Tibial nerve (tissue), 4 donors: ENCODE results near the gene EXOSC7. TPM values are rescaled to one million over a fixed set of nuclear protein-coding genes. Genes with fewer than 3 reads are reported as not detected.

ENCODE experiments used
- DNase-seq, 2 donors: peaks; one replicate each; pipeline ENCODE4 v3.0.0-alpha.2; 2019; ENCODE audit warnings: low spot score in 2 of 2
- H3K27ac ChIP-seq, 4 donors: fragments of 200-600 bp; sonication (generic) in 3 of 4; one replicate each; pipeline ENCODE4 v1.5.1; 2017 to 2019; ENCODE audit warnings: mild to moderate bottlenecking in 1 of 4
- H3K27me3 ChIP-seq, 2 donors: fragments of 200-600 bp; sonication (generic) in 1 of 2; one replicate each; pipeline versions ENCODE4 v1.5.1 to v1.6.0; 2017 to 2019
- H3K36me3 ChIP-seq, 3 donors: fragments of 200-600 bp; sonication (generic); one replicate each; pipeline ENCODE4 v1.5.1; 2018 to 2019
- H3K4me1 ChIP-seq, 4 donors: fragments of 200-600 bp; sonication (generic) in 3 of 4; one replicate each; pipeline ENCODE4 v1.5.1; 2017 to 2019
- H3K4me3 ChIP-seq, 4 donors: fragments of 200-600 bp; sonication (generic) in 3 of 4; one replicate each; pipeline ENCODE4 v1.5.1; 2017 to 2019; ENCODE audit warnings: mild to moderate bottlenecking in 1 of 4, moderate library complexity in 1 of 4
- H3K9me3 ChIP-seq, 4 donors: fragments of 200-600 bp; sonication (generic) in 3 of 4; one replicate each; pipeline ENCODE4 v1.5.1; 2017 to 2019
- EP300 ChIP-seq, 2 donors: sonication (generic); formaldehyde crosslinking; IDR thresholded peaks; one replicate each; pipeline ENCODE4 v1.6.1; 2017; ENCODE audit warnings: antibody characterized with exemption in 2 of 2, mild to moderate bottlenecking in 1 of 2
- POLR2A ChIP-seq, 2 donors: fragments of 450-650 bp; IDR thresholded peaks; one replicate each; pipeline ENCODE4 v1.6.1; 2017; ENCODE audit warnings: antibody characterized with exemption in 2 of 2, mild to moderate bottlenecking in 2 of 2, moderate library complexity in 2 of 2
- WGBS, 2 donors: methylation state at CpG; one replicate each; pipeline ENCODE4 v1.1.5; 2018; 5-methylcytosine and 5-hydroxymethylcytosine counted together
- total RNA-seq, 4 donors: library from RNA; depleted of rRNA; stranded (reverse); fragments of >200 nt; gene quantifications; one replicate each; pipeline ENCODE4 v1.1.0, GENCODE V29; 2016
- TF ChIP-seq, protein P1 (sequence below), 5 experiments: fragments of 200-600 bp in 3 of 5; fragments of 450-650 bp in 2 of 5; sonication (generic) in 3 of 5; IDR thresholded peaks; one replicate each; pipeline ENCODE4 v1.5.1; 2016 to 2019; ENCODE audit warnings: antibody characterized with exemption in 5 of 5, mild to moderate bottlenecking in 3 of 5, moderate library complexity in 2 of 5

Gene EXOSC7
- total RNA-seq, 4 donors from 2014 or later, result 48.3 to 67.7 (median 64.2) TPM

DNA sequence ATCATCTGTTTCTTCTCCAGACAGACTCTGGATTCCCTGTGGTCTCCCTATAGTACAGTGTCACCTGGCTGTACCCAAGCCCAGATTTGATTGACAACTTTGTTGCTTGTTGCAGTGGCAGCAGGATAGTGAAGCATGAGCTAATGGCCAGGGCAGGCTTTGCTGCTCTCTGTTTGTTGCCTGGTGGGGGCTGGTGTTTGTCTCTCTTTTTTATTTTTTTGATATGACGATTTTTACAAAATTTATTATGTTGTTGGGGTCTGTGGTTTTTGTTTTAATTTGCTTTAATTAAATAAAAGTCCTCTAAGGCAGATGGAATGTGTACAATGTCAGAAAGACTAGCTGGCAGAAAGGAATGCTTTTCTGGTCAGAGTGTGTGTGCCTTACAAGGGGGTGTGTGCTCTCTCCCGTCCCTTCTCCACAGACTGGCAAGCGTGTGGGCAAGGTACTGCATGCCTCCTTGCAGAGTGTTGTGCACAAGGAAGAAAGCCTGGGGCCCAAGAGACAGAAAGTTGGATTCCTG lies 34.8 kb downstream of the EXOSC7 start:
- no peak for DNase-seq
- Histone ChIP-seq H3K4me3 (no peak overlapping the region), H3K36me3 (peaks cover 0 to 53% (median 0%) of the 10 kb centered on the region in 3 donors), H3K4me1 (peaks cover 6 to 52% (median 21%) of the 10 kb centered on the region in 4 donors), H3K27me3 (no peaks in the 10 kb centered on the region), H3K27ac (peak overlapping the region; percentile 58 to 89 (median 78)), H3K9me3 (no peaks in the 10 kb centered on the region)
- TF ChIP-seq EP300 (IDR thresholded peaks at IDR 0.05), result no peak
- TF ChIP-seq POLR2A (IDR thresholded peaks at IDR 0.05), result no peak
- TF ChIP-seq, protein P1, sequence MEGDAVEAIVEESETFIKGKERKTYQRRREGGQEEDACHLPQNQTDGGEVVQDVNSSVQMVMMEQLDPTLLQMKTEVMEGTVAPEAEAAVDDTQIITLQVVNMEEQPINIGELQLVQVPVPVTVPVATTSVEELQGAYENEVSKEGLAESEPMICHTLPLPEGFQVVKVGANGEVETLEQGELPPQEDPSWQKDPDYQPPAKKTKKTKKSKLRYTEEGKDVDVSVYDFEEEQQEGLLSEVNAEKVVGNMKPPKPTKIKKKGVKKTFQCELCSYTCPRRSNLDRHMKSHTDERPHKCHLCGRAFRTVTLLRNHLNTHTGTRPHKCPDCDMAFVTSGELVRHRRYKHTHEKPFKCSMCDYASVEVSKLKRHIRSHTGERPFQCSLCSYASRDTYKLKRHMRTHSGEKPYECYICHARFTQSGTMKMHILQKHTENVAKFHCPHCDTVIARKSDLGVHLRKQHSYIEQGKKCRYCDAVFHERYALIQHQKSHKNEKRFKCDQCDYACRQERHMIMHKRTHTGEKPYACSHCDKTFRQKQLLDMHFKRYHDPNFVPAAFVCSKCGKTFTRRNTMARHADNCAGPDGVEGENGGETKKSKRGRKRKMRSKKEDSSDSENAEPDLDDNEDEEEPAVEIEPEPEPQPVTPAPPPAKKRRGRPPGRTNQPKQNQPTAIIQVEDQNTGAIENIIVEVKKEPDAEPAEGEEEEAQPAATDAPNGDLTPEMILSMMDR (IDR thresholded peaks at IDR 0.05), result no peak
- WGBS, 2 donors, result 43 to 44% methylated on average over 3 of the region's 3 CpGs

- peaks cover 0 to 49% (median 0%) of the 10 kb centered on the region in 3 donors for H3K36me3 ChIP-seq
- DNase-seq, result peak in 1 of 2 donors; percentile 62
- H3K27me3 ChIP-seq, result no peaks in the 10 kb centered on the region
- TF ChIP-seq, protein P1 (IDR thresholded peaks at IDR 0.05), result no peak
- TF ChIP-seq EP300 (IDR thresholded peaks at IDR 0.05) (peak; percentile 83 to 84), POLR2A (IDR thresholded peaks at IDR 0.05) (peak in 1 of 2 donors; percentile 17)
- H3K4me1 ChIP-seq, result peaks cover 6 to 52% (median 21%) of the 10 kb centered on the region in 4 donors
- no peaks in the 10 kb centered on the region for H3K9me3 ChIP-seq
- 25 to 35% methylated on average over 7 of the region's 7 CpGs for WGBS, 2 donors
- no peak overlapping the region for H3K4me3 ChIP-seq
- peak overlapping the region; percentile 58 to 89 (median 78) for H3K27ac ChIP-seq
Observed at GRCh38 chr3:45011756-45012508, 35.9 kb downstream of the EXOSC7 start.

DNA sequence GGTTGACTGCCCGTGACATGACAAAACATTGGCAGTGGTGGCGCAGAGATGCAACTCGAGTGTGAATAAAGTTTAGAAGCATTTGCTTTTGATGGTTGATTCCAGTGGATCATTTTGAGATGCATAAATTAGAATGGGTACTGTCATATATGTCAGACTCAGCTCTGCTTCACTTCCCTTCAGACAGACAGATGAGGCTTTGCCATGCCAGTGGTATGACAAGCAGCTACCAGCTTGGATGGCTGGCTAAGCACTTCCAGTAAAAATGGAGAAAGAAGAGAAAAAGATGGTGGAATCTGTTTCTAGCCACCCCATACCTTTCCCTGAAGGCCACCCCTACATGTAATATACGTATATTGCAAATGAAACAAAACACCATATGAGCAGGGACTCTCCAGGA lies 36.5 kb downstream of the EXOSC7 start:
- no peaks in the 10 kb centered on the region for H3K27me3 ChIP-seq
- TF ChIP-seq EP300 (IDR thresholded peaks at IDR 0.05) (no peak), POLR2A (IDR thresholded peaks at IDR 0.05) (no peak)
- TF ChIP-seq, protein P1 (IDR thresholded peaks at IDR 0.05), result no peak
- DNase-seq, result no peak
- peaks cover 0 to 42% (median 0%) of the 10 kb centered on the region in 3 donors for H3K36me3 ChIP-seq
- no peak overlapping the region for H3K4me3 ChIP-seq
- H3K27ac ChIP-seq, result peak overlapping the region; percentile 58 to 89 (median 78)
- peaks cover 6 to 55% (median 21%) of the 10 kb centered on the region in 4 donors for H3K4me1 ChIP-seq
- 87% methylated on average over 4 of the region's 4 CpGs for WGBS, 2 donors
- H3K9me3 ChIP-seq, result no peaks in the 10 kb centered on the region

GRCh38 chr3:45016916-45017315 lies 40.9 kb downstream of the EXOSC7 start:
- no peaks in the 10 kb centered on the region for H3K9me3 ChIP-seq
- 45 to 60% methylated on average over 2 of the region's 2 CpGs for WGBS, 2 donors
- peaks cover 0 to 26% (median 0%) of the 10 kb centered on the region in 3 donors for H3K36me3 ChIP-seq
- TF ChIP-seq EP300 (IDR thresholded peaks at IDR 0.05) (no peak), POLR2A (IDR thresholded peaks at IDR 0.05) (no peak)
- TF ChIP-seq, protein P1 (IDR thresholded peaks at IDR 0.05), result no peak
- H3K4me1 ChIP-seq, result peaks cover 2 to 57% (median 13%) of the 10 kb centered on the region in 4 donors
- no peak overlapping the region for H3K4me3 ChIP-seq
- DNase-seq, result no peak
- no peak overlapping the region for H3K27ac ChIP-seq
- no peaks in the 10 kb centered on the region for H3K27me3 ChIP-seq

DNA sequence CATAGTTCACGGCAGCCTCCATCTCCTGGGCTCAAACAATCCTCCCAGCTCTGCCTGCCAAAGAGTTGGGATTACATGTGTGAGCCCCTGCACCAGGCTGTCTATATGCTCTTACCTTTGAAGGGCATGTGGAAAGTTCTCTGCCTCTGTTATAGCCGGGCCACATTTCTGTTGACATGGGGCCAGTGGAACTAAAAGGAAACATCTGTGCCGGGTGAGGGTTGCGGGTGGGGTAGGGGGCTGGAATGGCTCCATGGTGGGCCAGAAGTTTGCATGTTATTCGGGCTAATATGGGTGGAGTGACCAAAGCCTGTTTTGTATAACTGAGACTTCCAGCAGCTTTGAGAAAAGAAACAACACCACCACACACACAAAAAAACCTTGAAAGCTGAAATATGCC lies 41.8 kb downstream of the EXOSC7 start:
- H3K27ac ChIP-seq, result peak overlapping the region in 1 of 4 donors; percentile 16
- 58 to 62% methylated on average over 5 of the region's 5 CpGs for WGBS, 2 donors

More for the DNA sequence above, 41.8 kb downstream of the EXOSC7 start:
- Histone ChIP-seq H3K9me3 (no peaks in the 10 kb centered on the region), H3K4me3 (no peak overlapping the region), H3K36me3 (peaks cover 0 to 26% (median 0%) of the 10 kb centered on the region in 3 donors), H3K27me3 (no peaks in the 10 kb centered on the region), H3K4me1 (peaks cover 0 to 55% (median 6%) of the 10 kb centered on the region in 4 donors)
- no peak for DNase-seq
- TF ChIP-seq EP300 (IDR thresholded peaks at IDR 0.05) (no peak), POLR2A (IDR thresholded peaks at IDR 0.05) (no peak)
- TF ChIP-seq, protein P1 (IDR thresholded peaks at IDR 0.05), result no peak
